GM11168 (cell line): Measurements from ENCODE around the gene MTSS2.

Source experiments
- in situ Hi-C: fragments of 300-500 bp; cut with MboI; formaldehyde crosslinking; loops from one replicate; pipeline ENCODE4 v1.12.0; 2022; ENCODE audit warnings: low sequenced_read_pairs; ENCODE audit not compliant: unreplicated experiment

MTSS2 gene

DNA sequence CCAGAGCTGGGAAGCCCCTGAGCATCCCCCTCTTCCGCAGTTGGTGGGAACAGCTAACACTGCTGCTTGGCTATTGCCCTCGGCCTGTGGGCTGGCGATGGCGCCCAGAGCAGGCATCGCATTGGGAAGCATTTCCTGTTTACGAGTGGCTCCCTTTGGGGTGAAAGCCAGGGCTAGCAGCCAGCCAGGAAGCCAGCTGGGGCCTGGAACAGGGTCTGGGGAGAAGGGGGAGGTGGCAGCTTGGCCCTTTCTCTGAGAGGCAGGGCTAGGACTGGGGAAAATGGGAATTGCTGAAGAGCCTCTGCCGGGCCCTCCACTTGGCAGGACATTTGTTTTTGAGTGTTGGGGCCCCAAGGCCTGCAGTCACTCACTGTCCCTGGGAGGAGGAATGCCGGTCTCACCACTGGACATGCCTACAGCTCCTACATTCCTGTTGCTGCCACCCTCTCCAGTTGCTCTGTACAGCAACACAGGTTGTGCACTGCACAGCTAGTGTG is 2.4 kb upstream of the MTSS2 start:
- in situ Hi-C loops, result no loop called here

DNA sequence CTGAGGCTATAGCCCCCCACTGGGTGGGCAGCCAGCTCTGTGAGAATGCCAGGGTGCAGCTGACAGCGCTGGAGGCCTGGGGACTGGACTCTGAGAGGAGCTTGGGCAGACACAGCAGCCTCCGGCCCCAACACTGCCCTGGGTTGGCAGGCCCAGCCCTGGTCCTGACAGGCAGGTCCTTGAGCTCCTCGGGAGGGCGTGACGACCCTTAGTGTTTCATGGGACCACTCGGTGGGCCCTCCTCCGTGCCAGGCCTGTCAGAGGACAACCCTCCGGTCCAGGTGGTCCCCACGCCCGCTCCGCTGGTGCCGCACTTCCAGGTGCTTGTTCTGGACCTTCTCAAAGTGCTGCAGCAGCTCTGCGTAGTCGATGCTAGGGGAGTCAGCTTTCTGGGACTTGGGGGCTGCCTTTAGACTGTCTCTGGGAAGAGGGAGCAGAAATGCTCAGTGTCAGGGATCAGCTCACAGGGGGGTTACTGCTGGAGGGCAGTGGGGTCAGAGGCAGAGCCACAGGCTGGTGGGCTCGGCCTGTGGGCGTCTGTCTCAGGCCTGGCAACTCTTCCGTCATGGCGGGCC is 1.9 kb upstream of the MTSS2 start:
- in situ Hi-C loops, result no loop called here

DNA sequence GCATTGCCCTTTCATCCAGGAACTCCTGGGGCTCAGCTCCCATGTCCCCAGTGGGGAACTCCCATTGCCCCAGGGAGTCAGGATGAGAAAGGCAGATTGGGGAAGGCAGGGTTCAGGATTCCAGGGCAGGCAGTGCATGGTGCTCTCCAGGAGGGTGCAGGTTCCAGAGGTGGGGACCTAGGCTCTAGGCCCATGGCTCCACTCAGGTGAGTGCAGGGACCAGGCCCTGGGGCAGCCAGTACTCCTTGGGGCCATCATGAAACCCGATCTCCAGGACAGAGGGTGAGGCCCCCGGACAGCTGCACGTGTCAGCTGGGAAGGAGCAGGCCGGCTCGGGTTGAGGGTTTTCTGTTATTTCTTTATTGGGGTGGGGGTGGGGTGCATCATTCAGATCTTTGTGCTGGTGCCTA is 1.3 kb upstream of the MTSS2 start:
- in situ Hi-C loops, result no loop called here

DNA sequence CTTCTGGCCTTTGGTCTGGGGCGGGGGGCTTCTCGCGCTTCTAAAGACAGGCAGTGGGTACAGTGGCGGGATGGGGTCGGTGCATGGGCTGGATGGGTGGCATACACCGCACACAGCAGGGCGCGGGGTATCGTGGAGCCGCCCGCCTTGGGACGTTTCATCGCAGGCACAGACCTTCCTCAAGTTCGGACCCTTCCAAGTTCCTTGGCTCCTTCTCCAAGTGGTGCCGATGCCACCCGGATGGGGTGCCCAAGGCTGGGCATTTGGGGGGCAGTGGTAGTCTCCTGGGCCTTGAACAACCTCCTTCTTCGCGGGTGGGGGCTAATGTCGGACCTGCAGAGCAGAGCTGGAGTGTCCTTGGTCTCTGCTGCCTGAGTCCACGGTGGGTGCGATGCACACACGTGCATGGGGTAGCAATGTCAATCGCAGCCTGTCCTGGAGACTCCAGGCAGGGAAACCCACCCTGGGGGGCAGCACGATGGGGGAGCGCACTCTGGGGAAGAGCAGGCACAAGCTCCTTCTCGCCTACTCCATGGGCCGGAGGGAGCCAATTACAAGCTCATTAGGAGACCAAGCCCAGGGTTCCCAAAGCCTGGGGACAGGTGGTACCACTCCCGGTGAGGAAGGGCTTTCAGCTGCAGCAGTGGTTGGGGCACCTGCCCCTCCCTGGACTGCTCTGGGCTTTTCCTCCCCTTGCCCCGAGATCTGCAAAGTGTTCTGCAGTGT is 686 bp upstream of the MTSS2 start:
- in situ Hi-C loops, result no loop called here

DNA sequence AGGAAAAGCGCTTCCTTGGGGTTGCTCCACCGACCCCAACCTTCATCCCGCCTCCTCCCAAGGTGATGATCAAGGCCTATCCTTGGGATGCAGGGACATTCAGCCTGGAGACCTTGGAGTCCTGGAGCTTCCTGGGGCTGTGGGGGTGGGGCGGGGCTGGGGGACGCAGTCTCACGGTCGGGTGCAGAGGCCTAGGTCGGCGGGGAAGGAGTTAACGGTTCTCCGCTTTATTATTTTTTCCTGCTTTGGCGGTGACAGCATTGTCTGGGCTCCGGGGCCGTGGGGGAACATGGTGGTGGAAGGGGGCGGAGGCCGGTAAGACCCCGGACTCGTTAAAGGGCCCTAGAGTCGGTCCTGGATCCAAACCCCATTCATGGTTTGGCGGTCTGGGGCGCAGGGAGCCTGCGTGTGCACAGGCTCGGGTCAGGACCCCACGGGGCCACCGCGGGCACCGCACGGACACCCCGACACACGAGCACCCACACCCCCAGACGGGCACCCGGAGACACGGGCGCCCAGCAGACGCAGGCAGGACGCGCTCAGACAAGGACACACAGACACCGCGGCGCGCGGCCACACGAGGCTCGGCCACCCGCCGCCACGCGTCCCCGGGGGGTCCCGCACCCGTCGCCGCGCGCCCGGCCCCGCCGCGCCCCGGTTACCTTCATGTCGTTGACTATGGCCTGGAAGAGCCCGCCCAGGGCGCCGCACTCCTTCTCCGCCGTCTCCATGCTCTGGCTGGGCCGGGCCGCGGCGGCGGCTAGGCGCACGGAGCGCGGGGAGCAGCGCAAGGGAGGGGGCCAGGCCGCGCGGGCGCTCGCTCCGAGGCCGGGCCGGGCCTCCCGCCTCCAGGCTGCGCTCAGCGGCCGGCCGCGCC is 554 bp downstream of the MTSS2 start:
- in situ Hi-C loops, result no loop called here

DNA sequence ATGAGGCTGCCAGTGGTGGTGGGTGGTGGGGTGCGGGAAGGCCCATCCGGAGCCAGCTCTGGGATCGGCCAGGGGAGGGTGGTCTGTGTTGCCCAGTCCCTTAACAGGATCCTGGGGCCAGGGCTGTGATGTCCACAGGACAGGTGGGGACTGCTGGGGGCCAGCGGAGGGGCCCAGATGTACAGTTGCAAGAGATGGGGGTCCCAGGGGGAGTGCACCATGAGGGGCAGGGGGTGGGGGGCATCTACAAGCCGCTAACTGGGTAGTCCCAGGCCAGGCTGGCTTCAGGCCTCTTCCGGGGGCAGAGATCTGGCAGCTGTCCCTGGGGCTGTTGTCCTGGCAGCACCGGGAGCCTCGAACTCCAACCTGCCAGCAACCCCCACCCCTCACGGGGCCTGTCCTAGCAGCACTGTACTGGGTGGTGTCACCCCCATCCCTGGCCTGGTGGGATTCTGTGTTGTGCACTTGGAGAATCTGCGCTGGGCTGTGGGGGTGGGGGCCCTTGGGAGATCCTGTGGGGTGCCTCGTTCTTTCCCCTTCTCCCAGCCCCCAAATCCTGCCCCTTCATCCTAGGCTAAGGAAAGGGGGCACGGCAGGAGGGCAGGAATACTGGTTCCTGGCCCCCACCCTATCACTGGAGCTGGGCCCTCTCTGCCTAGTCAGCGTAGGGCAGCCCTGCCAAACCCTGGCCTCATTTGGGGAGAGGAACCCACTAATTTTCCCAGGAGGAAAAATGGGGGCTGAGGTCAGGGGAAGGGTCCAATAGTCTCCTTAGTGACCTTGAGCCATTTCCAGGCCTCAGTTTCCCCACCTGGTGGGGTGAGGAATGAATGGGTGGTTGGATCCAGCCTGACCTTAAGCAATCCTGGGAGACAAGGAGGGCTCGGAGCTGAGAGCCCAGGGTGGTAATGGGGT is 1.4 kb downstream of the MTSS2 start:
- in situ Hi-C loops, result no loop called here

DNA sequence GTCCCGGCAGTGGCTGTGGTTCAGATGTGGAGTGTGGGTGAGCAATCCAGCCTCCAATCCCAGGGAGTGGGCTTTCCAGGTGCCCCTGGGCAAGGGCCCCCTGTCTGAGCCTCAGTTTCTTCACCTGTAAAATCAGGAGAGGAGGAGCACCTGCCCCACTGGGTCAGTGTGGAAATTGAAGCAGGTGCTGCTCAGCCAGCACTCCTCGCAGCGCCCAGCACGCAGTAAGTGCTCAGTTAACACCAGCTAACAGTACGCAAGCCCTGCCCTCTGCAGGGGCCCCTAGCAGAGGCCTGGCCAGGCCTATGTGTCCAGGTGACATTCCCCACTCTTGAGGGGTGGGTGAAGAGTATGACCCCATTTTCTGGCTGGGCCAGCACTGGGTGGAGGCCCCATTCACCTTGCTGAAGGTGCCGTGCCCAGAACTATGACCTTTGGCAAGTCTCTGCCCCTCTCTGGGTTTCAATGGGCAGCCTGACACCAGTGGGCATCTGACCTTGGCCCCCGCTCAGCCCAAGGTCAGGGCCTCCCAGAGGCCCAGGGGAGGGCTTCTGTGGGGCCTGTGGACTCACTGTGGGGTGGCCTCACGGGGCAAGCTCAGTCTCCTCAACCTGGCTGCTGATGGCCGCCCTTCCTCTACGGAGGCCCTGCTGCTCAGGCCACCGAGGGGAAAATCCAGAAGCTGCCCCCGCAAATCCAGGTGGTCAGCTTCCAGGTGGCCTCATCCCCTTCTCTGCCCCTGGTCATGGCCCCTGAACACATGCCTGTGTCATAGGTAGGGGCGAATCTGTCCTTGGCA is 2.5 kb downstream of the MTSS2 start:
- in situ Hi-C loops, result no loop called here

DNA sequence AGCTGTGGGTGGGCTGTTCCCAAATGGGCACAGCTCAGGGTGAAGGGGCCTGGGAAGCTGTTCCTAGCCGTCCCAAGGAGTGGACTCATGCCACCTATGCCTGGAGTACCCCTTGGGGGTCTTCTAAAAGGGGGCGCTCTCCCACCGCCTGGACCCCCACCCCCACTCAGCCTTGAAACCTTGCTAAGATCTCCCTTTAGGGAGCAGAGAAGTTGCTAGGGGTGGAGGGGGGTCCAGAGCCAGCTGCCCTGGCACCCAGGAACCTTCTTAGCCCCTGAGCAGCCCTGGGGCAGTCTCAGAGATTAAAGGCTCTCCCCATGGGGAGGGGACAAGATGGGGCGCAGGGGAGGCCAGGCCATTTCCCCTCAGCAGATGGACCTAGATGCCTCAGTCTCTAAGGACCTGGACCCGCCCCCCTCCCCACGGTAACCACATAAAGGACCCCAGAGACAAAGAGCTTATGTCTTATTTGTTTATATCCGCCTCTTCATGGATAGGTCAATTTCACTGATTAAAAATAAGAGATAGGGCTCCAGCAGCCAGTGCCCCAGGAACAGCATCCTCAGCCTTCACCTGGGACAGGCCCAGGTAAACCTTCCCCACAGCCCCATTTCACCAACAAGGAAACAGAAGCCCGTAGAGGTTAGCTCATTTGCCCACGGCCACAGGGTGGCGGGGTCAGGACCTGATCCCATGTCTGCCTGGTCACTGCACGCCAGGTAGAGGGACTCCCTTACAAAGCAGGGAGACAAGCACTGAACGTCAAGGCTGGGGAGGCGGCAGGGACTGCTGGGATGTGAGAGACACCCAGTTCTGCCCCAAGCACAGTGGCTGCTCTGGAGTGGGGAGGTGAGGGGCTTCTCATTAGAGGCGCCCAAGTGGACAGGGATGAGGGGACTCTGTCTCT is 3.4 kb downstream of the MTSS2 start:
- in situ Hi-C loops, result no loop called here

DNA sequence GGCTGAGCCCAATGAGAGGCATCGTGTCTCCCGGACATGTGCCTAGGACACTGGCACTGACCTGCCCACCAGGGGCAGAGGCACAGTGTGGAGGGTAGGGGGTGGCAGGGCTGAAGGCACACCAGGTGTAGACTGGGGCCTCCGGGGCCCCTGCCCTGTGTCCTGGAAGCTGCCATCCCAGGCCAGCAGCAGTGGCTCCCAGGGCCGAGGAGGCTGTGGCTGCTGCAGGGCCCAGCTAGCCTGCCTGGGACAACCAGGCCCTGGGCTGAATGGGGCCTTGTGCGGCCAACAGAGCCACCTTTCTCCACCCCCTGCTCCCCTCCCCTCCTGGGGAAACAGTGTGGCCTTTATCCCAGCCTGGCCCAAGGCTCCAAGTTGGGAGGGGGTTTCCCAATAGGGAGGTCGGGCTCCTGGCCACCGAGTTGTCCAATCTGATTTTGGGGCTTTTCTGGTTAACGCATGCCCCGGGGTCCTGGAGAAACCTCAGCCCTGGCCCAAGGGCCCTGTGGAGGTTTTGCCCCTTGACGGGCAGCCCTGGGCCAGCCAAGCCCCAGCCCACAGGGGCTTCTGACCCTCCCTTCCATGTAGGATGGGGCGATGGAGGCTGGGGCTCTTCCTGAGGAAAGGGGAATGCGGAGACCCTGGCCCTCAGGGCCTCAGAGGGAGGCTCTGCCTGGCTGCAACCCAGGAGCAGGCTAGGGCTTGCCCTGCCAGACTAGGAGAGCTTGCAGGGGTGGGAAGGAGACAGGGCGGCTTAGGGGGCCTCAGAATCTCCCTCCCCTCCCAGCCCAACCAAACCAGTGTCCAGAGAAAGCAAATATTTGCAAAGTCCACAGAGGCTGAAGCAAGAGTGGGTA is 4.2 kb downstream of the MTSS2 start:
- in situ Hi-C loops, result no loop called here

DNA sequence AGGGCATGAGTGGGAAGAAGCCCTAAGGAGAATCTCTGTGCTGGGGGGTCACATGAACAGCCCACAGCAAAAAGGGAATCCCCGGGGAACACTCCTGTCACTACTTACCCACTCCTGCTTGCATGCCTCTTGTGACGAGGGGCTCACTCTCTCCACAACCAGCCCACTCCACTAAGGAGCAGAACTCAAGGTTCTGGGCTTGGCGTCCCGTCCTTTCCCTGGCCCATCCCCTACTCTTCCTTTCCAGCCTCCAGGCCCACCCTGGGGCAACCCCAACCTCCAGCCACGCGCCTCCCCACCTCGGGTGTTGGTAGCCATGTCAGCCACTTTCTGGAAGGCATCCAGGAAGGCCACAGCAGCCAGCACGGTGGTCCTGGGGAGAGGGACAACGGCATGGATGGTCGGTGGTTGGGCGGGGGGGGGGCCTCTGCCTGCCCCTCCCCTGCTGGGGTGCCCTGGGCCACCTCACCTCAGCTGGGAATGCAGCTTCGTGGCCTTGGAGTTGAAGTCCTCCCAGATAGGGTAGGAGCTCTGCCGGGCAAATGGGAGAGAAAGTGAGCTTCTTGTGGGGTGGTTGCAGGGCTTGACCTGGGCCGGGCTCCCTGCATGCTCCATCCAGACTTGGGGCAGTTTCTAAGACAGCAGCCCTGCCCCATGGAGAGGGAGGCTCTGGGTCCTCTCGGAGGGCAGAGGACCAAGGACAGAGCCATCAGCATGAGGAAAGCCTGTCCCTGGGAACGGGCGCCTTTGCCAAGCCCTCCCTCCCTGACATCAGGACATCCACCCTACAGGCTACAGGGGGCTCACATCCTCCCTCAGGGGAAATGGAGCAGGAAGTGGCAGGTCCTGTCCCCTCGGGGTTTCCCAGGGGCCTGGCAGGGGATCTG is 5.1 kb downstream of the MTSS2 start:
- in situ Hi-C loops, result no loop called here

DNA sequence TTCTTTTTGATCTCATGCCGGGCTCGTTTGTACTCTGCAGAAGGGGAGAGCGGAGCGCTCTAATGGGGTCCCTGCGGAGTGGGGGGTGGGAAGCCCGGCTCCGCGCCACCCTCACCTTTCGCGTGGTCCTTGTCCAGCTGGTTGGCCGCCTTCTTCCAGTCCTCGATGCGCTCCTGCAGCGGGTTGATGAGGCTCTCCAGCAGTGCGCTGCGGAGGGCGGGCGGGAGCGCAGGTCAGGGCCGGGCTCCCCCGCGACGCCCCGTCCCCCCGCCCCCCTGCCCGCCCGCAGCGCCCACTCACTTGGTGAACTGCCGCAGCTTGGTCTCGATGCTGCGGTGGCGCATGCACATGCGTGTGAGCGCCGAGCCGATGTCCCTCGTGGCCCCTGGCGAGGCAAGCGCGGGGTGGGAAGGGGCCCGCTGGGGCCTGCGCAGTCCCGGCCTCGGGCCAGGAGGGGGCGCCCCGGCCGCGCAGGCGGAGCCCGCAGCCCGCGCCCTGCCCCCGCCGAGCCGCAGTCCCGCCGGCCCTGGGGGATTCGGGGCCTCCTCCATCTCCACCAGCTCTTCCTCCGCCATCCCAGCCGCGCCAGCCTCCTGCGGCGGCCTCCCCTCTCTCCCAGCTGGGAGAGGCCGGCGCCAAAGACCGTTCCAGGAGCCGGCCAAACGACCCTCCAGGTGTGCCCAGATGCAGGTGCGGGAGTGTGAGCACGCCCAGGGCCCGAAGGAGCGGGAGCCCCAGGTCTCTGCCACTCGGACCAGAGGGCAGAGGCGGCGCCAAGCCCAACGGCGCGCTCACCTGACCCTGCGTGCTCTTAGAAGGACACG is 6.0 kb downstream of the MTSS2 start:
- in situ Hi-C loops, result no loop called here

DNA sequence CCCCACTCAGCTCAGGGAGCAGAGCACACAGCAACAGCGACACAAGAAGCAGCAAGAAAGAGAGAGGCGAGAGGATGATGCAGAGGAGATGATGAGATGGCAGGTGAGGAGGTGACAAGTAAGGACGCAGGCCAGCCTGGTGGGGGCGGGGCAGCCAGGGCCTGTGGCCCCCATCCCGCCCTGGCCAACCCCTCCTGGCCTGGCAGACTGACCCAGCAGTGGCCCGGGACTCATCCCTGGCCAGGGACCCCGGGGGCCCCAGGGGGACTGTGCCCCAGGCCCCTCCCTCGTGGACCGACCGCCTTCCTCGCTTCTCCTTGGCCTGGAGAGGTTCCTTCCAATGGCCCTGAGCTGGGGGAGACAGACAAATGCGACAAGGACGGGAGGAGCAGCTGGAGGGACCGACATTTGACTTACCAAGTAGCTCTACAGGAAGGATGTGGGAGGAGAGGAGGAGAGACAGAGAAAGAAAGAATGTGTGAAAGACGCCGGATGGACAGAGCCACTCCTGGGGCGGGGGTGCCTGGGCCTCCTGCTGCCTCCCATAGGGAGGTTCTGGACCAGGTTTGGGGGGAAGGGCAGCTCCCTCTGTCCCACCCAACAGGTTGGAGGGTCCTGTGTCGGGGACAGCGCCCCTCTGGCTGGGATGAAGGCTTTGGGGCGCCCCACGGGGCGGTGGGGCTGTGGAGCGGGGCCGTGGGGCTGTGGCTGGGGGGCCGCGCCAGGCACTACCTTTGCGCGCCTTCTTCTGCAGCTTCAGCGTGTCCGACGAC is 6.8 kb downstream of the MTSS2 start:
- in situ Hi-C loops, result no loop called here

DNA sequence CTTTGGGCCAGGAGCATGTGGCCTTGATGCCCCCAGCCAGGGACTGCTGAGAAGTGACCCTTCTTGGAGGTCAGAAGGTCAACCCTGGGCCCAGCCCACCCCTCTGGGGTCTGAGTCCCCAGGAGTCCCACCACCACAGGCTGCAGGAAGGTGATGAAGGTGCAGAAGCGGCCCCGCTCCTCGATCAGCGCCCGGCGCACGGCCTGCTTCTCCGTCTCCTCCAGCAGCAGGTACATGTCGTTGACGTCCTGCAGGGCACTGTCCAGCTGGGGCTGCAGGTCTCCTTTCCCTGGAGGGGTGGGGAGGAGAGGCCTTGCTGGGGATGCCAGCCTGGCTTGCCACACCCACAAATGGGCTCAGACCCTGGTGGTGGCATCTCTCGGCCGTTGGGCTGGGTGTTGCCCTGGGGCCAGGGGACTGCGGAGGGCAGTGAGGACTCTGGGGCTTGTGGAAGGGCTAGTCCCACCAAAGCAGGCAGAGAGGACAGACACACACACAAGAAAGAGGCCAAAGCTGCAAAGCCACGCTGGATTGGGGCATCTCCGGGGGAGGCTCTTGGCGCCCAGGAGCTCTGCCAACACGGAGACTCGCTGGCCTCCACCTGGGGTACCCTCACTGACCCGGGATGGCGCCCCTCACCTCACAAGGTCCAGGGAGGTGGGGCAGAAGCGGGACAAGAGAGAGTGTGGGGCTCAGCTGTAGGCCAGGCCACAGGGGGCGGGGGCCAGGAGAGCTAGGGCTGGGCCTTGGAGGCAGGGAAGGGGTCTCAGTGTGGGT is 7.5 kb downstream of the MTSS2 start:
- in situ Hi-C loops, result no loop called here

DNA sequence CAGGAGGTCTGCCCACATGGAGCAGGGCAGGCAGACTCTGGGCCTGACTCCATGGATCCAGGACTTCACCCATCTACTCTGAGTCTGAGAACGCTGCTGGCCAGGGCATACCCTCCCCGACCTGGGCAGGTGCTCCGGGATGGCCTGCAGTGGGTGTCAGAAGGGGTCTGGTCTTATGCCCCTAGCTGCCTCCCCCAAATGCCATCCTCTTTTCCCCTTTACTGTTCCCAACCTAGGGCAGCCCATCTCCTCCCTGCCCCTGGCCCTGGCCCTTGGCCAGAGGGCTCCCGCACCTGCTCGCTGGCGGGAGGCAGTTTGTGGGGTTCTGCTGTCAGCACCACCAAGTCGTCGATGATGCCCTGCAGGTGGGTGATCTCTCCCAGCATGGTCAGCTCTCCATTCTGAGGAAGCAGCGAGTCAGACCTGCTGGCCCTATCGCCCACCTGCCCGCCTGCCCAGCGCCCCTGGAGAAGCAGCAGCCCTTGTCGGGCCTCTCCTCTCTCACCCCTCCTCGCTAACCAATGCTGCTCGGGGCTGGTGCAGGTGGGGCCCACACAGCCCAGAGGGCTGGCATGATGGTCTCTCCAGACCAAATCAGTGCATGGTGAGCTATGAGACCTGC is 8.2 kb downstream of the MTSS2 start:
- in situ Hi-C loops, result no loop called here
